H1 (cell line): ENCODE results near the gene SIRT3. TPM values are rescaled to one million over a fixed set of nuclear protein-coding genes. Genes with fewer than 3 reads are reported as not detected.
A peak's percentile ranks its signal among the peaks of the same experiment; 100 is the strongest.

Experiments used
- CEBPB ChIP-seq: IDR thresholded peaks from 2 replicates; pipeline ENCODE4 v1.6.1; 2012; ENCODE audit warnings: low read depth, low read length
- CHD7 ChIP-seq: fragments of 300-600 bp; sonication (generic); IDR thresholded peaks from 2 replicates; pipeline ENCODE4 v1.7.1; 2012; ENCODE audit warnings: low read length, moderate library complexity, mild to moderate bottlenecking, inconsistent platforms; ENCODE audit not compliant: insufficient replicate concordance
- HDAC2 ChIP-seq, 2 experiments: fragments of 300-600 bp in 1 of 2; sonication (generic) in 1 of 2; IDR thresholded peaks; 2 replicates each; pipeline ENCODE4 v1.6.1; 2011 to 2012; ENCODE audit warnings: low read depth in 2 of 2, low read length in 2 of 2, mild to moderate bottlenecking in 2 of 2, moderate library complexity in 2 of 2, borderline replicate concordance in 1 of 2, inconsistent platforms in 1 of 2
- NANOG ChIP-seq: IDR thresholded peaks from 2 replicates; pipeline ENCODE4 v1.6.1; 2011; ENCODE audit warnings: low read length, low read depth, mild to moderate bottlenecking, inconsistent platforms; ENCODE audit not compliant: insufficient read depth, poor library complexity, severe bottlenecking
- RBBP5 ChIP-seq: IDR thresholded peaks from 2 replicates; pipeline ENCODE4 v1.7.1; 2012; ENCODE audit warnings: low read depth, mild to moderate bottlenecking, inconsistent platforms, low read length, moderate library complexity, borderline replicate concordance
- SIN3A ChIP-seq, 2 experiments: IDR thresholded peaks in 1 of 2; conservative IDR thresholded peaks in 1 of 2; 2 replicates each; pipeline ENCODE4 v1.6.1; 2011 to 2012; ENCODE audit warnings: low read length in 2 of 2, improper control_type of control experiment in 1 of 2, low read depth in 1 of 2, mild to moderate bottlenecking in 1 of 2
- SP1 ChIP-seq: IDR thresholded peaks from 2 replicates; pipeline ENCODE4 v1.6.1; 2011; ENCODE audit warnings: low read depth, low read length
- SP2 ChIP-seq: IDR thresholded peaks from 2 replicates; pipeline ENCODE4 v1.6.1; 2012; ENCODE audit warnings: mild to moderate bottlenecking, low read length, inconsistent platforms
- TAF1 ChIP-seq: IDR thresholded peaks from 2 replicates; pipeline ENCODE4 v1.6.1; 2011; ENCODE audit warnings: mild to moderate bottlenecking, low read depth, low read length
- TAF7 ChIP-seq: optimal IDR thresholded peaks from 2 replicates; pipeline ENCODE3; 2011; ENCODE audit warnings: low read depth, mild to moderate bottlenecking, inconsistent platforms, low read length, moderate library complexity, borderline replicate concordance
- polyA plus RNA-seq, 7 experiments: library from polyadenylated mRNA; depleted of rRNA in 3 of 7; stranded (reverse) in 5 of 7; unstranded in 2 of 7; fragments of >200 nt in 5 of 7; fragments of 200-250 nt in 2 of 7; gene quantifications; 1 replicate in 5 of 7; 2 replicates in 1 of 7; 4 replicates in 1 of 7; pipeline versions ENCODE4 v1.2.1 to v1.2.3, GENCODE V29; 2011 to 2013; ENCODE audit warnings: missing spikeins in 2 of 7, mixed read lengths in 2 of 7
- total RNA-seq: library from RNA; stranded (reverse); fragmentation: NEBNext Ultra II Directional; extraction: Animal tissue kit (Norgen Biotek cat#: 25700); gene quantifications from 2 replicates; pipeline ENCODE4 v1.2.1, GENCODE V29; 2021

The SIRT3 gene
- total and polyA plus RNA-seq, 2 of the 8 experiments (the other 6 are each of a cell fraction or from before 2014, with no cell fraction given): 14.3 to 21.6 TPM

DNA sequence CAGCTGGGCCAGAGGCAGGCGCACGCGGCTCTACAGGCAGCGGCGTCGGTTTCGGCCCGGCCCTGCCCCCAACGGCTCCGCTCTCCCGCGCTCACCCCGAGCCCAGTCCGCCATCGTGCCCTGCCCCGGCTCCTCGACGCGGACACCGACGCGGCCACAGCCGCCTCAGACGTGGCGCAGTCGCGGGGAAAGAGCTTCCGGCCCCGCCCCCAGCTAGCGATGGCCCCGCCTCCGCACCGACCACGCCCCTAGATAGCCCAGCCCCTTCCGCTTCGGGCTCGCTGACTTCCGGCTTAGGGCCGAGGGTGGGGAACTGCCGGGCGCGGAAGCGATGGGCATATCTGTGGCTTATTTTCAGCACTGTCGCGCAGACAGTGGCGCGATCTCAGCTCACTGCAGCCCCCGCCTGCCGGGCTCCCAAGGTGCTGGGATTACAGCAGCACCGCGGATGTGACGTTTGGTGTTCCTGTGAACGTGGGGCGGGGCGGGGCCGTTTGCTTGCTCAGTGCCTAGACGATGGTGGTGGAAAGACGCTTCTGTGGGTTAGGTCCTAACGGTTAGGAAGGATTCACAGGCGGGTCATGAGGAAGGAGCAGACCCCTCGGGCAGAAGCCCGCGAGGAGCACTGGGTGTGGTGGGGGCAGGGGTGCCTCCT lies 28.8 kb downstream of the SIRT3 start, which contains the start of the genes BET1L and RIC8A (continued):
- no peak for TF ChIP-seq CHD7
- TF ChIP-seq SP1: 0 out of 2 replicates have a peak, but pooled peaks have one; percentile 5
- TF ChIP-seq HDAC2 (IDR thresholded peaks at IDR 0.05; ENCODE audit: borderline replicate concordance in 1 of 2, low read depth in 2 of 2, low read length in 2 of 2): peak in 1 of 2 experiments; percentile 56; a peak in 2 of 4 replicates
- no peak for TF ChIP-seq CEBPB
- 0 out of 2 replicates have a peak, but pooled peaks have one; percentile 42 for TF ChIP-seq RBBP5
- TF ChIP-seq TAF1: peak; percentile 68
- no peak for TF ChIP-seq SP2
- no peak for TF ChIP-seq TAF7
- TF ChIP-seq NANOG: peak; percentile 1
- 0 out of 4 replicates have a peak, but pooled peaks have one; percentile 45 to 68 for TF ChIP-seq SIN3A (conservative IDR thresholded peaks at IDR 0.05 in 1 of 2, IDR thresholded peaks at IDR 0.05 in 1 of 2; ENCODE audit: low read depth in 1 of 2, low read length in 2 of 2)
